Bone marrow (tissue), 2 donors: ENCODE data around the gene MARK3.
A peak's percentile ranks its signal among the peaks of the same experiment; 100 is the strongest.

Source experiments
- DNase-seq, 2 donors: peaks; one replicate each; lab custom pipeline; 2025; lab: John Stamatoyannopoulos, UW

The MARK3 gene

GRCh38 chr14:103526914-103527248 is 141.7 kb downstream of the MARK3 start:
- no peak for DNase-seq

DNA sequence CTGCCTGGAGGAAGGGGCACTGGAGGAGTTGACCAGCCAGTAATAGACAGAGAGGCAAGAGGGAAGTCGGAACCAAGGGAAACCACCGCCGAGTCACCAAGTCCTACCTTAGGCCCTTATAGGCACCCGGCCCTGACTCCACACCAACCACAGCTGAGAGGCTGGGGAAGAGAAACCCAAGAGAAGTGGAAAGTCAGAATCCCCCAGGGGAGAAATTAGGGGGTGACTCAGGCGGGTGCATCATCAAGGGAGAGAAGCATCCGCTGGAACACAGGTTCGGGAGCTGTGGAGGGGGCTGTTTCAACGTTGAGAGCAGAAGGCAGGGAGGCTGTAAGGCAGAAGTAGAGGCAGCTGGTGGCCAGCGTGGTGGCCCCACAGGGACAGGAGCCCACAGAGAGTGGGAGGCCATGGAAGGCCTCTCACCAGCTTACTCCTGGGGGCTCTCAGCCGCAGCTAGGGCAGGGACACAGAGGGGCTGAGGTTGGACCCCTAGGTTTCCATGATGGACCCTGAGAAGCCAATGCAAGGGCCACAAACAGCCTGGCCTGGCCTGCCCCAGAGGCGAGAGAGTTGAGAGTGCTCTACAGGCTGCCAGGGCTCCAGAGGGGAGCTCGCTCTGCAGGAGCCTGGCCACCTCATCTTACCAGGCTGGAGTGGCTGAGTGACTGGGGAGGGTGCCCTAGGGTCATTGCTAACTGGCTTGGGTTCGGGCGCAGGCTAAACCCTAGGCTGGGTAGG is 142.4 kb downstream of the MARK3 start:
- DNase-seq, result peak in 1 of 2 donors; percentile 23

GRCh38 chr14:103528146-103528586 is 143.0 kb downstream of the MARK3 start:
- no peak for DNase-seq

GRCh38 chr14:103528587-103529382 is 143.6 kb downstream of the MARK3 start, which contains the start of gene TRMT61A:
Gene TRMT61A, plus strand, starts transcription at chr14:103529196. Its CDS starts 783 bp downstream, at chr14:103529979.
- DNase-seq, result peak; percentile 42 to 75

DNA sequence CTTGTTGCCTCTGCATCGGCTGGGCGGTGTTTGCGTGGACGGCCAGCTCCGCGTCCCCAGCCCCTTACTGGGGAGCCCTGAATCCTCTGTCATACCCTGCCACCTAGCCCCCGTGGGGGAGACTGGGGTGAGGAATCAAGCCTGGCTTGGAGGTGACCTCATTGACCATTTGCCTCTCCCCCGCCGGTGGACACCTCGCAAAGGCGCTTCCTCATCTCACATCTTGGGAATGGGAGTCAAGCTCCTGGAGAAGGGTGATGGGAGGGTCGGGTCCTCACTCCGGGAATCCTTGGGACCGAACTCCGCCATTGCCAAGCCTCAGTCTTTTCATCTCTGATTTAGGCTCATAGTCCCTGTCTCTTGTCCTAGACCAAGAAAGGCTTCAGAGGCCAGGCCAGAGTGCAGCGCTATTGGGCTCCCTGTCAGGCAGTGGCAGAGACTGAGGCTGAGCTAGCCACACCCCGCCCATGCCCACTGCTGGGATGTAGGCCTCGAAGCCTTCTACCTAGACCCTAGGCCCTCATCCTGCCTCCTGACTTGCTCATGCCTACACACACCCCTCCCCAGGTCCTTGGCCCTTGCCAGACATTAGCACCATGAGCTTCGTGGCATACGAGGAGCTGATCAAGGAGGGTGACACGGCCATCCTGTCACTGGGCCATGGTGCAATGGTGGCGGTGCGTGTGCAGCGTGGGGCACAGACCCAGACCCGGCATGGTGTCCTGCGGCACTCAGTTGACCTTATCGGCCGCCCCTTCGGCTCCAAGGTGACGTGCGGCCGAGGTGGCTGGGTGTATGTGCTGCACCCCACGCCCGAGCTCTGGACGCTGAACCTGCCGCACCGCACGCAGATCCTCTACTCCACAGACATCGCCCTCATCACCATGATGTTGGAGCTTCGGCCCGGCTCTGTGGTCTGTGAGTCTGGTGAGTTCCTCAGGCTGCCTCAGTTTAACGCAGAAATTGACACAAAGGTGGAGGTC is 144.5 kb downstream of the MARK3 start:
- no peak for DNase-seq

GRCh38 chr14:103530390-103530789 is 145.2 kb downstream of the MARK3 start:
- no peak for DNase-seq

DNA sequence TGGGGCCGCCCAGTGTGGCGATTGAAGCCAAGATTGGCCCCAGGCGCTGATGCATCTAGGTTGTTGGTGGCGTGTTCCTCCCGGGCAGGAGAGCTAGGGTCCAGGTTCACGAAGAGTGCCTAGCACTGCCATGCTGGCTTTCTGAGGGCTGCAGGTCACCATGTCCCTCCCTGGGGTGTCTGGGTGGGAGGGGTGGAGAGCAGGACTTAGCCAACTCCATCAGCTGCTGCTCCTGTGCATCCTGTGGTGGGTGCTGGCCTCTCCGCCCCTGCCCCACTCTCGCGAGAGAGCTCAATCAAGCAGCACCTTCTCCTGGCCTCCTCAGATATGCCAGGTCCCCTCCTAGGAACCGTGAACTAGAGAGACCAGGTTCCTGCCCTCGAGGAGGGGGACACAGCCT is 145.6 kb downstream of the MARK3 start:
- DNase-seq, result no peak

DNA sequence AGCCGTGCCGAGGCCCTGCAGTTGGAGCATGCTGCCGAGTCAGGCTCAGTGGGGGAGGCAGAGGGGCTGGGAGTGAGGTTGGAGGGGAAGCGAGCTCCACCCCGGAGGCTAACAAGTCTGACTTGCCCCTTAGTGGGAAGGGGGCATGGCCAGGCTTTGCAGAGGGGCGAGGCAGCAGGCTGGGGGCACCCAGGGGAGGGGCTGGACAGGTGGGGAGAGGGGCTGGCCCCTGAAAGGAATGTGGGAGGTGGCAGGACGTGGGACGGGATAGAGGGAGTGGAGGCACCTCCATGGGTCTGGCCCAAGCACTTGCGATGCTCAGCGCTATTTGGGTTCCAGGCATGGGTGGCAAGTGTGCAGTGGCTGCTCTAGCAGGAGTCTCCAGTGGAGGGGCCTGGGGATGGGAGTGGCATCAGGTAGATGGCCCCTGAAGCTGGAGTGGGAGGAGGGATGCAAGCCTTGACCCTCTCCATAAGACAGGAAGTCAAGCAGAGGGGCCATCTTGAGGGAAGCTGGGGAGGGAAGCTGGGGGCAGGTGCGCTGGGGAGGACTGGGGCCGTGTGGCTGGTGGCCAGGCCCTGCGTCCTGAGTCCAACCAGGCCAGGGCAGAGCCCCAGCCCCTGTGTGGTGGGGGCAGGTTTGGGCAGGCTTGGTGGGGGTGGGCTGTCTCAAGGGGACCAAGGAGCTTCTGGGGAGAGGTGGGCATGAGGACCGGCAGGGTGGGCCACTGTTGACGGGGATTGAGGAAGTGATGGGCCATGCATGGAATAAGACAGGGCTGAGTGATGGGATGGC is 146.4 kb downstream of the MARK3 start:
- DNase-seq, result no peak

- no peak for DNase-seq
These were observed 147.3 kb downstream of the MARK3 start for GRCh38 chr14:103532216-103533136.

GRCh38 chr14:103533137-103533998 is 148.2 kb downstream of the MARK3 start:
- no peak for DNase-seq

DNA sequence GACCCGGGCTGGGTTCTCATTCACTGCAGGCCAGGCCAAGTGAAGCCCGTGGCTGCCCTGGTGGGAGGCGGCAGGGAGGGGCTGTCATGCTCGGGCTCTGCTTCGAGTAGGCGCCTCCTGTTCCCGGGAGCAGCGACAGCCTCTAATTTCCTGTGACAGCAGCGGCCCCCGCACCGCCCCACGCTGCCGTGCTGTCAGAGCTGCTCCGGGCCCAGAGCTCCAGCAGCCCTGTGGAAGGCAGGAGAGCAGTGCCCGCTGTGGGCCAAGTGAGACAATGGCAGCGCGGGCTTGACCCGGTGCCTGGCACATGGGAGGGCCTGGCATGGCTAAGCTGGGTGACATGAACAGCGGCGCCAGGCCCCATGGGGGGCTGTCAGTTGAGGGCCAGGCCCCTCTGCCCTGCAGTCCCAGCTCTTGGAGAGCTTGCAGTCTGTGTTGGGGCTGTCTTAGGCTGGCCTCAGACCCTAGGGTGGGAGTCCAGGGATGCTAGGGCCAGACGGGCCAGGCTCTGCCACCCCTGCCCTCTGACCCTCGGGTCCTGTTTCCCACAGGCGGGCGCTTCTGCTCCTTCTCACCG is 148.9 kb downstream of the MARK3 start:
- no peak for DNase-seq

DNA sequence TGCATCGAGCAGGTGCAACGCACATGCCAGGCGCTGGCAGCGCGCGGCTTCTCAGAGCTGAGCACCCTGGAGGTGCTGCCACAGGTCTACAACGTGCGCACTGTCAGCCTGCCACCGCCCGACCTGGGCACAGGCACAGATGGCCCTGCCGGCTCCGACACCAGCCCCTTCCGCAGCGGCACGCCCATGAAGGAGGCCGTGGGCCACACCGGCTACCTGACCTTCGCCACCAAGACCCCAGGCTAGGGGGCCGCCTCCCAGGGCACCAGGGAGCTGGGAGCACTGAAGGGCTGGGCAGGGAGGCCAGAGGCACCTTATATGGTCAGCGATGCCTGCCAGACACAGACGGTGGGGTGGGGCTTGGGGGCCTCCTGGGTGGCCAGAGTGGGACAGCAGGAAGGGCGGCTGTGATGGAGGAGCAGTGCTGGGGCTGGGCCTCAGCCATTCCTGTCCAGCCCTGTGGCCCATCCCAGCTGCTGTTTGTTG is 149.4 kb downstream of the MARK3 start:
- DNase-seq, result no peak

DNA sequence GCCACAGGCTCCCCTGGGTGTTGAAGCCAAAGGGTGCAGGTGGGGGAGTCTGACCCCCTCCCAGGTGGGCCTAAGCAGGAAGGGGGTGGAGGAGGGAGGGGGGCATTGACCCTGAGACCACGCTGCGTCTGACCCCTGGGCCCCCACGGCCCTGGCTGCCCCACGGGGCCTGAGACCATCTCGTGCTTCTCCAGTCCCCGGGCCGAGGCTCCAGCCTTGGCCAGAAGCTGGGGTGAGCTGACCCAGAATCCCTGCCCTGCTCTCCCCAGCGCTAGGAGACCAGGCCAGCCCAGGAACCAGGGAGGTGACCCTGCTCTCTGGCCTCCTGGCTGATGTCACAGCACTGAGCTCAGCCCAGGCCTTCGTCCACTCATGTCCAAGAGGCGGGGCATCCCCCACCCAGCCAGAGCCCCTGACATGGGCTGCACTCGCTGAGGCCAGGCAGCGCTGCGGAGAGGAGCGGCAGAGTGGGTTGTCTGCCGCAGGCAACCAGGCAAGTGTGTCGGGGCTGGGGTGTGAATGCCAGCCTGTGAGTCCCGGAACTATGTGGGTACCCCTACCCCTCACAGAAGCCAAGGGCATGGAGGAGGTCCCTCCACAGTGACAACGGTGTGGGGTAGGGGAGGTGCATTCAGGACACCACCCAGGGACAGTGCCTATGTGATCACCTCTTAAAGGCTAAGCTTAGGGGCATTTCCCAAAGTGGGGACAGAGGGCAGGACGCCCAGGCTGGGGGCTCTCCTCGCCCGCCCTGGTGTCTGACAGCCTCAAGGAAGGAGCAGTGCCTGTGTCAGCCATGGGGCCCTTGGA is 150.1 kb downstream of the MARK3 start:
- DNase-seq, result no peak

DNA sequence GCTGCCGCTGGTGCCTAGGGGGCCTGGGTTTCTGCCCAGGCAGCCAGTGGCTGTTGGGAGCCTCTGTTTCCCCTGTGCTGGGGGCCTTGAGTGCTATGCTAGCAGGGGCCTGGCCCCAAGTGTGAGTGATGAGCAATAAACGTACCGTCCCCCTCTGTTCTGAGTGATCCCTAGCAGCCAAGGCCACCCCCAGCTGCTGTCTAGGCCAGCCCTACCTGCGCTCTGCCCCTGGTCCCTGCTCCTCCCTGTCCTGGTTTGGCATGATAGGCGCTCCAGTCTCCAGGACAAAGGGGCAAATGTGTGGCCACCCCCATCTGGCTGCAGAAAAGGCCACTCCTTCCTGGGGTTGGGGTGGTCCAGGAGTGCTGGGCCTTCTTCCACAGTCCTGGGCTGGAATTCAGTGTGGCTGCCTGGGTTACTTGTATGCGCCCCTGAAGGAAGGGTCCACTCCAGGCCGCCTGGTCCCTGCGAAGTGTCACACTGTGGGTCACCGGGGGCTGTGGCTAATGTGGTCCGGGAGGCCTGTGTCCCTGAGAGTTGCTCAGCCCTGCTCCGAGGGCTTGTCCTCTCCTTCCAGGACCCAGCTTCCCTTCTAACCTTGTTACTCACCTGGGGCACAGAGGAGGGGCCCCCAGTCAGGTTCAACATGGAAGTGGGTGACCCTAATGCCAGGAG is 150.8 kb downstream of the MARK3 start:
- no peak for DNase-seq

GRCh38 chr14:103536693-103537092 is 151.5 kb downstream of the MARK3 start:
- DNase-seq, result no peak

- DNase-seq, result no peak
These were observed 152.2 kb downstream of the MARK3 start for GRCh38 chr14:103537175-103537990.
